GM13976 (cell line): Measurements from ENCODE around the gene DERA.

ENCODE experiments used
- DNase-seq: peaks from one replicate; pipeline ENCODE4 v3.0.0; 2012; ENCODE audit warnings: low spot score
- CTCF ChIP-seq: IDR thresholded peaks from 2 replicates; pipeline ENCODE4 v1.5.1; 2012; ENCODE audit warnings: borderline replicate concordance, mild to moderate bottlenecking; ENCODE audit not compliant: insufficient read depth; ENCODE audit errors: extremely low read depth, missing control alignments, control extremely low read depth
- in situ Hi-C: fragments of 300-500 bp; cut with MboI; formaldehyde crosslinking; loops from one replicate; pipeline ENCODE4 v1.12.0; 2022; ENCODE audit warnings: low sequenced_read_pairs, mixed read lengths, inconsistent platforms; ENCODE audit not compliant: unreplicated experiment

The DERA gene

GRCh38 chr12:15928346-15928745, 17.2 kb downstream of the DERA start:
- no peak for TF ChIP-seq CTCF
- peak; percentile 47 for DNase-seq
- in situ Hi-C loops = no loop called here

GRCh38 chr12:15928870-15929571, 17.9 kb downstream of the DERA start:
- in situ Hi-C loops = no loop called here
- DNase-seq = peak; percentile 40
- no peak for TF ChIP-seq CTCF

- no peak for DNase-seq
- no peak for TF ChIP-seq CTCF
- in situ Hi-C loops = no loop called here
Observed at GRCh38 chr12:15931590-15932053, 20.5 kb downstream of the DERA start.

GRCh38 chr12:15932327-15932726, 21.2 kb downstream of the DERA start:
- no peak for TF ChIP-seq CTCF
- in situ Hi-C loops = no loop called here
- DNase-seq = no peak

GRCh38 chr12:15932971-15933370, 21.8 kb downstream of the DERA start:
- in situ Hi-C loops = no loop called here
- DNase-seq = no peak
- TF ChIP-seq CTCF = no peak

GRCh38 chr12:15933751-15934150, 22.6 kb downstream of the DERA start:
- DNase-seq = no peak
- TF ChIP-seq CTCF = no peak
- in situ Hi-C loops = no loop called here
